GM20000 (cell line): ENCODE data around the gene TUT7.

Source experiments
- DNase-seq: peaks from one replicate; pipeline ENCODE4 v3.0.0; 2012; ENCODE audit warnings: low spot score
- CTCF ChIP-seq: IDR thresholded peaks from 2 replicates; pipeline ENCODE4 v1.5.1; 2012; ENCODE audit warnings: mild to moderate bottlenecking, control low read depth; ENCODE audit errors: extremely low read depth, missing control alignments

Gene TUT7

GRCh38 chr9:86253577-86253976, 100.6 kb downstream of the TUT7 start:
- DNase-seq, result no peak
- TF ChIP-seq CTCF, result no peak

- DNase-seq, result no peak
- TF ChIP-seq CTCF, result no peak
These were observed 101.3 kb downstream of the TUT7 start for GRCh38 chr9:86252870-86253269.

- DNase-seq, result no peak
- TF ChIP-seq CTCF, result no peak
These were observed 104.1 kb downstream of the TUT7 start for GRCh38 chr9:86250123-86250522.

GRCh38 chr9:86248746-86249145, 105.5 kb downstream of the TUT7 start:
- DNase-seq, result no peak
- no peak for TF ChIP-seq CTCF

- DNase-seq, result peak; percentile 61
- TF ChIP-seq CTCF, result peak; percentile 28
These were observed 107.5 kb downstream of the TUT7 start for GRCh38 chr9:86246752-86247161.

GRCh38 chr9:86242071-86242470, 112.1 kb downstream of the TUT7 start:
- no peak for TF ChIP-seq CTCF
- DNase-seq, result no peak

- no peak for TF ChIP-seq CTCF
These were observed 113.0 kb downstream of the TUT7 start for GRCh38 chr9:86241216-86241615.

More at GRCh38 chr9:86241216-86241615, 113.0 kb downstream of the TUT7 start:
- no peak for DNase-seq
